GM20431 (cell line): Measurements from ENCODE around the gene CTSZ.
"Not testable (repeated sequence)": the region's sequence is repeated elsewhere in the genome, so short reads cannot be mapped to it uniquely, and the experiment has no call there.

Source experiments
- in situ Hi-C: fragments of 300-500 bp; cut with MseI, MboI; formaldehyde crosslinking; loops from one replicate; pipeline ENCODE4 v1.15.0; 2020; ENCODE audit warnings: low sequenced_read_pairs; ENCODE audit not compliant: unreplicated experiment

CTSZ gene

DNA sequence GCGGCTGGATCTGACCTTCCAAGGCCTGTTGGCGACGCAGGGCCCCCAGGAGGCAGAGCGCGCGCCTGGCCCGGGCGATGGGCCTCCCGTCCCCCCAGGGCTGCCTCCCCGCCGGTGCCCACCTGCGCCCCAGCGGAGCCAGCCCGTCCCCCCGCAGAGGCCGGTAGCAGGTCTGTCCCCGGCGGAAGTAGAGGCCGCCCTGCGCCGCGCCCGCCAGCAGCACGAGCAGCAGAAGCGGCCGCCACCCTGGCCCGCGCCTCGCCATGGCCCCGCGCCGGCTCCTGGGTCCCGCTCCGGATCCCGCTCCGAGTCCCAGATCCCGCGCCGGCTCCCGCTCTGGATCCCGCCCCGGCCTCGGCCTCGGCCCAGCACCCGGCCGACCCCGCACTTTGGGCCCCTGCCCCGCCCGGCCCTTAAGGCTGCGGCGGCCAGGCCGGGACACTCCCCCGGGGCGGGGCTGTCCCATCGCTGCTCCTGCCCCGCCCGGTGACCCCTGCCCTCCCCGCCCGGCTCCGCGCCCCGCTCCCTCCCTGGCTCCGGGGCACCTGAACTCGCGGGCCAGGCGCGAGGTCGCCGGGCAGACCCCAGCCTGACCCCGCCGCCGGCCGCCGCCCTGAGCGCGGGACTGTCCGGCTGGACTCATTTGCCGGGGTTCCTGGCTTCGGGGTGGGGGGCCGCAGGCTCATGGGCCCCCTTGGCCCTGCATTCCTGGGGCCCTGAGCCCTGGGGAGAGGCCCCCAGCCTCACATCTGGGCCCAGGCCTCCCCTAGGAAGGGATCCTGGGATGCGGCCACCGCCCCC, at the start of gene CTSZ:
Gene CTSZ, minus strand, starts transcription at position 391 of the 801 bp plus-strand sequence. Its CDS starts 126 bp downstream, at position 265.
- in situ Hi-C loops, result no loop called here

DNA sequence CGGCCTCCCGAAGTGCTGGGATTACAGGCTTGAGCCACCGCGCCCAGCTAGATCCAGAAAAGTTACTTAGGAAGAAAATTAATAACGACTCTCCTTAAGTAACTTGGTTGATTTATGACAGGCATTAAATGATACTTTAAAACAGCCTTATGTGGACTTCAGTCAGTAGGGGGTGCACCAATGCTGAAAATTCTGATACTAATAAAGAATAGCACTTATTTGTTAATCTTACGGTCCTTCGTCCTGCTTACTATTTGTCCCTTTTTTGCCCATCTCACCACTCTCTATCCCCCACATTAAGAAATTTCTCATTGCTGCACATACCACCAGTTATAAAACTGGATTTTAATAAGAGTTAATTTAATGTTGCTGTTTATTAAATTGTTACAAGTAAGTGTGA, 48.2 kb upstream of the CTSZ start:
- in situ Hi-C loops, result no loop called here

DNA sequence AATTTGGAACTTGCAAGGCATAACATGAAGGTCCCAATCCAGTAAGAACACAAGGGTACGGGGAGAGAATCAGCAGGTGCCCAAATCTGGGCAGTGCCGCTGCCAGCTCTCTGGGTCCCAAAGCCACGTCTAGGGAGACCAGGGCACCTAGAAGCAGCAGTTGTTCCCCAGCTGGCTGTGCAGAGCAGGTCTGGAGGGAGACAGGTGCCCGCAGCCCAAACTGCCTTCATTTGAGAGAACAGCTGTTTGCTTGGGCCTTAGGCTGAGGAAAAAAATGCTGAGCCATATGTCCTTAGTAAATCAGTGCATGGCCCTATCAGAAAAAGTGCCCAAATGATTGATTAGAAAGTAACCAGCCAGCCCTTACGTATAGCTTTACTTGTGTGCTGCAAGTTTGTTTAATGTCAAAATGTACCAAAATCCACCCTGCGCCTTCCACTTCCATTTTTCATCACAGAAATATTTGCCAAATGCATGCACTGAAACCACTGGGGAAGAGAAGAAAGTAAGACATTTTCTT, 44.7 kb upstream of the CTSZ start:
- in situ Hi-C loops, result no loop called here

GRCh38 chr20:59050437-59050836, 43.4 kb upstream of the CTSZ start:
- in situ Hi-C loops, result no loop called here

GRCh38 chr20:59048681-59049030, 41.6 kb upstream of the CTSZ start:
- in situ Hi-C loops, result no loop called here

DNA sequence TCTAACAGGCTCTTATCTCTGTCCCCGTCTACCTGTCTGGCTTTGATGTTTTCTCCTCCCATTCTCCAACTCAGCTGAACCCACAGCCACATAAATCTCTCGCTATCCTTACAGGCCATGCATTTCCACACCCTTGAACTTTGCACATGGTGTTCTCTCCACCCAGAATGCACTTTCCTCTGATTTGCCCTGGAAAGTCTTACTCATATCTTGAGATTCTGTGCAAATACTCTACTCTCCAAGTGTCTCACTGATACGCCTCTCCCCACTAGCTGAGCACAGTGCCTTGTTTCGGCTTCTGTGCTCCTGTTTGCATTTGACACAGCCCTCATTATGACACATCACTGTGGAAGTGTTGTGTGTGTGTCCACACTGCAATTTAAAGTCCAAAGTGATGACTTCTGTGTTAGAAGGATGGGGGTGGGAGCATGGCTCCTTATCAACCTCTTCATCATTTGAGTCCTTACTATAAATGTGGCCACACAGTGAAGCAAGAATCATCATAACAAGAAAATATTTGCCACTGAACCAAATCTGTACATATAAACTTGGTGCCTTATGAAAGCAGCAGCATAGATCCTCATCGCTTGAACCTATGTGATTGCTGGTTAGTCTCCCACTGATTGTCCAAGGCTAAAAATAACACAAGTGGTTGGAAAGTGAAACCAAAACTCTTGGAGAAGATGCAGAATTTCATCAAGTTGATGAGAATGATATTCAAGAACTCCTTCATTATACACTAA, 41.1 kb upstream of the CTSZ start:
- in situ Hi-C loops, result no loop called here

GRCh38 chr20:59046862-59047261, 39.8 kb upstream of the CTSZ start:
- in situ Hi-C loops, result no loop called here

GRCh38 chr20:59044796-59045195, 37.7 kb upstream of the CTSZ start:
- in situ Hi-C loops, result no loop called here

DNA sequence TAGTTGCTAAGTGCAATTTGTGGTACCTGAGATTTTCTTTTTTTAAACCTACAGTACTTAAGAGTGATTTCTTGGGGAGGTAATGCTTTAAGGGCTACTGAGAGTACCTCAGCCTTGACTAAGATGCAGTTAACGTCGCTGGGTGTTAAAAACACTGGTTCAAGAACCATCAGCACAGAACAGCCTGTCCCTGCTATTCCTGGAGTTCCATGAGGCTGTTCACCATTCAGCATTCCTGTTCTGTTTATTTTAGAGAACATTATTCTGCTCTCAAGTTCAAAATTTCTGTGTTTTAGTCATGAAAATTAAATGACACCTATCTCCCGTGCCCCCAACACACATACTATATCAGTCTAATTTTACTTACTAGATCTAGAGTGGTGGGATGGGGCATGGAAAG, 37.2 kb upstream of the CTSZ start:
- in situ Hi-C loops, result no loop called here

GRCh38 chr20:59043698-59044097, 36.6 kb upstream of the CTSZ start:
- in situ Hi-C loops, result no loop called here

DNA sequence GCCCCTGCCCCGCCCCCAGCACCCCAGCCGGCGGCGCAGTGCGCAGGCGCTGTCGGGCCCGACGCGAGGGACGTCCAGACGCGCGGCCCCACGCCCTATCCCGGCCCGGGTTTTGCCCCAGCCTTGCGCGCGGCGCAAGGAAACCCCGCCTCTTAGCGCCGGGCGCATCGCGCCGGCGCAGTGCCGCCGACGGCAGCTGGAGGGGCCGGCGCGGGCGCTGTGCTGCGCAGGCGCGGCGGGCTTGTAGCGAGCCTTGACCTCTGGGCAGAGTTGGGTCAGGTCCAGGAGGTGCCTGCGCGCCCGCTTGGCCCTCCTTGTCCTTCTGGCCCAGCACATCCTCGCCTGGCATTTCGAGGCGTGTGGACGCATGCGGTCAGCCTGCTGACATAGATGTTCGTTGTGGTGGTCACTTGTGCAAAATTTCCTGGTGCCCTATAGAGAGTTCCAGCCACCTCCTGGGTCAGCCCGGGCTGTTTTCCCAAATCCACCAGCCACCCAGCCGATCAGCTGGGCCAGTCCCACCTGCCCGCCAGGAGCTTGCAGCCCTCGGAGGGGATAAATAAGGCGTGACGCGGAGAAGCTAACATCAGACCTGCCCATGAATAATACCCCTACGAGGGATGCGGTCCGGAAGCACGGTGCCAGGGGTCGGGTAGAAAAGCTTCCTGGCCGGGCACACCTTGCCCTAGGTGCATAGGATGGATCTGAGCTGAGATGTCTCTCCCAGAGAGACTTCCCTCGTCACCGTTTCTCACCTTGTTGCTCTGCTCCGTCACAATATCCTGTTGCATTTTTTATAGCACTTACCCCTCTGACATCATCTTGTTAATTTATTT, 36.0 kb upstream of the CTSZ start:
- in situ Hi-C loops, result no loop called here

DNA sequence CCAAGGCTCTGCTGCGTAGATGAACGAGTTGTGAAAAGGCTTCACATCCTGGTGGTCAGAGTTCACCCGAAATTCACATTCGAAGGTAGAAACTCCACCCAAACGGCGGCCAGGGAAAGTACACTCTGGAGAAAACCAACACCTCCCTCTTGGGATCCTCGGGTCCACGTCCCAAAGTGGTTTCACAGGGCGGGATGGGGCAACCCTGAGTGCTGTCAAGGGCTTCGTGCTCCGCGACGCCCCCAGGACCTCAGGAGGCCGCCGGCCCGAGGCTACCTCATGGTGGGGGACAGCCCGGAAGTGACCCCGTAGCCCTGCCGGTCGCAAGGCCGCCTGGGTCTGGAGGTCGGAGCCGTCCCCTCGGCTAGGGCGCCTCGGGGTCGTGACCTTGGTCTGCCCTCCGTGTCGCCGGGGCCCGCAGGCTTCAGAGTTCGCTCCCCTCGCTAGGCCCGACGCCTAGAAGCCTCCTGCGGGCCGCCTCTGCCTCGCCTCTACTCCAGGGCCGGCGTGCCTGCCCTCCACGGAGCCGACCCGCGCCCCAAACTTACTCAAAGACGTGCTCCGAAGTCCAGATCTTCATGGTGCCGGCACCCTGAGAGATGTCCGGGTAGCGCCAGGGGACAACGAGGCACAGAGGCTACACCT, 35.2 kb upstream of the CTSZ start, which contains the start of gene PRELID3B:
Gene PRELID3B, minus strand, starts transcription at position 636 of the 645 bp plus-strand sequence. Its CDS starts 56 bp downstream, at position 580.
- in situ Hi-C loops, result no loop called here

- in situ Hi-C loops, result not testable (repeated sequence)
These were observed 34.4 kb upstream of the CTSZ start for GRCh38 chr20:59041487-59041886.

GRCh38 chr20:59040667-59041066, 33.6 kb upstream of the CTSZ start:
- in situ Hi-C loops, result no loop called here

- in situ Hi-C loops, result no loop called here
These were observed 32.2 kb upstream of the CTSZ start for GRCh38 chr20:59039233-59039632.

DNA sequence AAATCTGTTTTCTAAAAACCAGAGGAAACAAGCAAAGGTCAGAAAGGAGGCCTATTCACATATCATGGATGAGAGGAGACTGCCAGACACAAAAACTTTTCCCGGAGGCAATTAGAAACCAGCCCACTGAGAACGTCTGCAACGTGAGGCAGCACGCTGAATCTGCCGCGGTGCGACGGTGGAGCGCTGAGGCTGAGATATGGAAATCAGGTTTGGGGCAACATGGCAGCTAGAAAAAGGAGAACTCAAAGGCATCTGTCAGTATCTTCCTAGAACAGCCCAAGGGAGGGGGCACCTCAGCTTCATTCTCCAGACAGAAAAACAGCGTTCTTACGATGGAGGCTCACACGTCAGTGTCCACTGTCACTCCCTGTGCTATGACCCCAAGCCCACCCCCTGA, 30.3 kb upstream of the CTSZ start:
- in situ Hi-C loops, result no loop called here

DNA sequence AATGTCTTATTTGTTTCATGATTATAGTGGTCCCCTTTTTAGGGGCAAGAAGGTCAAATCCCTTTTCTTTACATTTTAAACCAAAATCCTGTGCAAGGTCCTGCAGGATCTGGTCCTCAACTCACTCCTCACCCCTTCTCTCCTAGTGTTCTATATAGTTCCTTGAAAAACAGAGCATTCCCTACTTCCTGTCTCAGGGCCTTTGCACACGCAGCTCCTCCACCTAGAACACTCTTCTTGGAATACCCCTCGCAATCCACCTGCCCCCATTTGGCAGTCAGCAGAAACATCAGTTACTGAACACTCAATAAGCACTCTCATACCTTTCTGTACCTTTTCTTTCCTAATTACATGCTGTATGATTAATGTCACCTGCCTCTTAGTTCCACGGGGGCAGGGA, 28.3 kb upstream of the CTSZ start:
- in situ Hi-C loops, result no loop called here

- in situ Hi-C loops, result no loop called here
These were observed 26.6 kb upstream of the CTSZ start for GRCh38 chr20:59033616-59034165.

- in situ Hi-C loops, result no loop called here
These were observed 26.0 kb upstream of the CTSZ start for GRCh38 chr20:59033093-59033492.

DNA sequence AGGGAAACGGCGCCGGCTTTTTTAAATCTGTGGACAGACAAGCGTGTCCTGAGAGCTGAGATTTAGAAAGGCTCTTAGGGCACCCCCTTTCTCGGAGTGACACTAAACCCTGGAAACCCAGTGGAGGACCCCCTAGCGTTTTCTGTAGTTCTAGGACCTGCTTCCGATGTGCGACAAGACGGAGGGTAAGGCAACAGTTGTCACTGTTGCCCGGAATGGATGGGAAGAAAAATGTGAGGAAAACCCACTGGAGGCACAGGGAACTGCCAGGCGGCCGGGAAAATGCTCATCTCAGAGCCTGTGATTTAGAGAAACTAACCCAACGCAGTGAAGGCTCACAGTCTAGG, 25.6 kb upstream of the CTSZ start:
- in situ Hi-C loops, result no loop called here
